ENCODE results near the gene ZNF740. TPM values are rescaled to one million over a fixed set of nuclear protein-coding genes. Genes with fewer than 3 reads are reported as not detected.

ZNF740 gene
- total RNA-seq, 2 experiments from 2014 or later: 31.6 to 58.2 TPM

- no peak overlapping the region for H3K27ac ChIP-seq (ENCODE audit: low read depth, low read length, poor library complexity, severe bottlenecking)
- H4K20me1 ChIP-seq (ENCODE audit: insufficient read depth, low read length): no peaks in the 10 kb centered on the region
- TF ChIP-seq CTCF (conservative IDR thresholded peaks at IDR 0.05; ENCODE audit: low read length) (no peak), EZH2phosphoT487 (IDR thresholded peaks at IDR 0.05; ENCODE audit: borderline replicate concordance, low read depth, low read length) (no peak)
- H3K4me1 ChIP-seq (ENCODE audit: insufficient read depth, low read length, poor library complexity, severe bottlenecking): peaks cover 12% of the 10 kb centered on the region
- H3K79me2 ChIP-seq (ENCODE audit: insufficient read depth, low read depth, low read length): no peaks in the 10 kb centered on the region
- POLR2A ChIA-PET: no interaction called here
- H3K9me2 ChIP-seq (ENCODE audit: insufficient read depth, low read length): no peaks in the 10 kb centered on the region
- no peaks in the 10 kb centered on the region for H3K36me3 ChIP-seq (ENCODE audit: insufficient read depth, low read length)
- H3K4me2 ChIP-seq (ENCODE audit: low read length): no peak overlapping the region
- H2AFZ ChIP-seq (ENCODE audit: low read length): no peak overlapping the region
- H3K4me3 ChIP-seq (ENCODE audit: low read depth, low read length, poor library complexity, severe bottlenecking): no peak overlapping the region
- no peaks in the 10 kb centered on the region for H3K9me3 ChIP-seq (ENCODE audit: low read length)
- DNase-seq (ENCODE audit: low spot score): no peak
- CTCF ChIA-PET (ENCODE audit: unreplicated experiment): no interaction called here
- intact Hi-C loops (cut with micrococcal nuclease; ENCODE audit: unreplicated experiment): no loop called here
- no TSS peak for BruUV-seq (replicated peaks)
Measured at GRCh38 chr12:53230108-53230845, 49.8 kb downstream of the ZNF740 start.

- no peaks in the 10 kb centered on the region for H3K9me2 ChIP-seq (ENCODE audit: insufficient read depth, low read length)
- H3K9me3 ChIP-seq (ENCODE audit: low read length): no peaks in the 10 kb centered on the region
- H4K20me1 ChIP-seq (ENCODE audit: insufficient read depth, low read length): no peaks in the 10 kb centered on the region
- BruUV-seq (replicated peaks): no TSS peak
- peaks cover 12% of the 10 kb centered on the region for H3K4me1 ChIP-seq (ENCODE audit: insufficient read depth, low read length, poor library complexity, severe bottlenecking)
- intact Hi-C loops (cut with micrococcal nuclease; ENCODE audit: unreplicated experiment): no loop called here
- H2AFZ ChIP-seq (ENCODE audit: low read length): 0 out of 2 replicates have a peak overlapping the region, but pooled peaks have one; percentile 4
- H3K4me3 ChIP-seq (ENCODE audit: low read depth, low read length, poor library complexity, severe bottlenecking): peak overlapping the region; percentile 60
- H3K79me2 ChIP-seq (ENCODE audit: insufficient read depth, low read depth, low read length): no peaks in the 10 kb centered on the region
- DNase-seq (ENCODE audit: low spot score): no peak
- H3K4me2 ChIP-seq (ENCODE audit: low read length): peak overlapping the region; percentile 62
- ChIA-PET POLR2A (no interaction called here), CTCF (ENCODE audit: unreplicated experiment) (no interaction called here)
- no peak overlapping the region for H3K27ac ChIP-seq (ENCODE audit: low read depth, low read length, poor library complexity, severe bottlenecking)
- TF ChIP-seq EZH2phosphoT487 (IDR thresholded peaks at IDR 0.05; ENCODE audit: borderline replicate concordance, low read depth, low read length): no peak
- no peak for TF ChIP-seq CTCF (conservative IDR thresholded peaks at IDR 0.05; ENCODE audit: low read length)
- H3K36me3 ChIP-seq (ENCODE audit: insufficient read depth, low read length): no peaks in the 10 kb centered on the region
Measured at GRCh38 chr12:53231671-53231920, 51.1 kb downstream of the ZNF740 start.

GRCh38 chr12:53231921-53232645 is 51.6 kb downstream of the ZNF740 start, which contains the start of gene RARG:
TSS of gene RARG (minus strand) at chr12:53232209. CDS start at chr12:53227545, 4,664 bp downstream.
- Histone ChIP-seq H3K36me3 (ENCODE audit: insufficient read depth, low read length) (no peaks in the 10 kb centered on the region), H3K27ac (ENCODE audit: low read depth, low read length, poor library complexity, severe bottlenecking) (no peak within 1 kb of the TSS), H3K9me2 (ENCODE audit: insufficient read depth, low read length) (no peaks in the 10 kb centered on the region), H3K4me1 (ENCODE audit: insufficient read depth, low read length, poor library complexity, severe bottlenecking) (peaks cover 12% of the 10 kb centered on the region), H3K79me2 (ENCODE audit: insufficient read depth, low read depth, low read length) (no peaks in the 10 kb centered on the region), H4K20me1 (ENCODE audit: insufficient read depth, low read length) (no peaks in the 10 kb centered on the region), H3K4me3 (ENCODE audit: low read depth, low read length, poor library complexity, severe bottlenecking) (peak within 1 kb of the TSS; percentile 60), H3K4me2 (ENCODE audit: low read length) (peak within 1 kb of the TSS; percentile 62), H2AFZ (ENCODE audit: low read length) (0 out of 2 replicates have a peak within 1 kb of the TSS, but pooled peaks have one; percentile 4), H3K9me3 (ENCODE audit: low read length) (no peaks in the 10 kb centered on the region)
- BruUV-seq (replicated peaks): no TSS peak
- CTCF ChIA-PET (ENCODE audit: unreplicated experiment): no interaction called here
- no peak for TF ChIP-seq CTCF (conservative IDR thresholded peaks at IDR 0.05; ENCODE audit: low read length)
- no peak for TF ChIP-seq EZH2phosphoT487 (IDR thresholded peaks at IDR 0.05; ENCODE audit: borderline replicate concordance, low read depth, low read length)
- POLR2A ChIA-PET: no interaction called here
- no peak for DNase-seq (ENCODE audit: low spot score)
- intact Hi-C loops (cut with micrococcal nuclease; ENCODE audit: unreplicated experiment): no loop called here

Measured in OCI-LY7 (cell line).